Gastroesophageal sphincter (tissue), 3 donors: Measurements from ENCODE around the gene CD37.

Experiments
- POLR2A ChIP-seq, 2 donors: fragments of 450-650 bp; IDR thresholded peaks; one replicate each; pipeline ENCODE4 v1.6.1; 2017; ENCODE audit warnings: antibody characterized with exemption in 2 of 2, mild to moderate bottlenecking in 2 of 2, moderate library complexity in 1 of 2
- POLR2AphosphoS5 ChIP-seq: sonication (generic); formaldehyde crosslinking; IDR thresholded peaks from one replicate; pipeline ENCODE4 v1.6.1; 2017; ENCODE audit warnings: antibody characterized with exemption
- TF ChIP-seq, protein P1 (sequence below), 4 experiments: fragments of 200-600 bp in 2 of 4; fragments of 450-650 bp in 2 of 4; sonication (generic) in 1 of 4; IDR thresholded peaks; one replicate each; pipeline ENCODE4 v1.5.1; 2017 to 2019; ENCODE audit warnings: antibody characterized with exemption in 4 of 4, mild to moderate bottlenecking in 2 of 4, moderate library complexity in 2 of 4

DNA sequence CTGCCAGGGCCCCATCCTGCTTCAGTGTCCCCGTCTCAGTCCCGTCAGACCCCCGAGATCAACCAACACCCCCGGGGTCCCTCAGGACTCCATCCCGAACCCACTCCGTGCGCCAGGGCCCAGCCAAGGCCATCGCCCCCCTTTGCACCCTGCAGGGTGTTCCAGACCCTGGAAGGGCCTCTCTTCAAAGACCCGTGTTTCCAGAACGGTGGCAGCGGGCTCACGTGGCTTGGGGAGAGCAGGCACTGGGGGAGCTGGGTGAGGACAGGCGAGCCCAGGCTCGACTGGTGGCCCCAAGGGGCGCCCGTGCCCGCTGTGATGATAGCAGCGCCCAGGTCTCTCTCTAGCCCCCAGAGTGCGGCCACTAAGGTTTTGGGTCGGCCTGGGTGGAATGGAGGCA is 54.2 kb downstream of the CD37 start:
- TF ChIP-seq, protein P1, sequence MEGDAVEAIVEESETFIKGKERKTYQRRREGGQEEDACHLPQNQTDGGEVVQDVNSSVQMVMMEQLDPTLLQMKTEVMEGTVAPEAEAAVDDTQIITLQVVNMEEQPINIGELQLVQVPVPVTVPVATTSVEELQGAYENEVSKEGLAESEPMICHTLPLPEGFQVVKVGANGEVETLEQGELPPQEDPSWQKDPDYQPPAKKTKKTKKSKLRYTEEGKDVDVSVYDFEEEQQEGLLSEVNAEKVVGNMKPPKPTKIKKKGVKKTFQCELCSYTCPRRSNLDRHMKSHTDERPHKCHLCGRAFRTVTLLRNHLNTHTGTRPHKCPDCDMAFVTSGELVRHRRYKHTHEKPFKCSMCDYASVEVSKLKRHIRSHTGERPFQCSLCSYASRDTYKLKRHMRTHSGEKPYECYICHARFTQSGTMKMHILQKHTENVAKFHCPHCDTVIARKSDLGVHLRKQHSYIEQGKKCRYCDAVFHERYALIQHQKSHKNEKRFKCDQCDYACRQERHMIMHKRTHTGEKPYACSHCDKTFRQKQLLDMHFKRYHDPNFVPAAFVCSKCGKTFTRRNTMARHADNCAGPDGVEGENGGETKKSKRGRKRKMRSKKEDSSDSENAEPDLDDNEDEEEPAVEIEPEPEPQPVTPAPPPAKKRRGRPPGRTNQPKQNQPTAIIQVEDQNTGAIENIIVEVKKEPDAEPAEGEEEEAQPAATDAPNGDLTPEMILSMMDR (IDR thresholded peaks at IDR 0.05), result no peak
- TF ChIP-seq POLR2A (IDR thresholded peaks at IDR 0.05) (no peak), POLR2AphosphoS5 (no peak)
